ENCODE results near the gene TCFL5. TPM values are rescaled to one million over a fixed set of nuclear protein-coding genes. Genes with fewer than 3 reads are reported as not detected.

Gene TCFL5
- total RNA-seq, 4 donors from 2014 or later: 2.6 to 6.6 (median 5.0) TPM

DNA sequence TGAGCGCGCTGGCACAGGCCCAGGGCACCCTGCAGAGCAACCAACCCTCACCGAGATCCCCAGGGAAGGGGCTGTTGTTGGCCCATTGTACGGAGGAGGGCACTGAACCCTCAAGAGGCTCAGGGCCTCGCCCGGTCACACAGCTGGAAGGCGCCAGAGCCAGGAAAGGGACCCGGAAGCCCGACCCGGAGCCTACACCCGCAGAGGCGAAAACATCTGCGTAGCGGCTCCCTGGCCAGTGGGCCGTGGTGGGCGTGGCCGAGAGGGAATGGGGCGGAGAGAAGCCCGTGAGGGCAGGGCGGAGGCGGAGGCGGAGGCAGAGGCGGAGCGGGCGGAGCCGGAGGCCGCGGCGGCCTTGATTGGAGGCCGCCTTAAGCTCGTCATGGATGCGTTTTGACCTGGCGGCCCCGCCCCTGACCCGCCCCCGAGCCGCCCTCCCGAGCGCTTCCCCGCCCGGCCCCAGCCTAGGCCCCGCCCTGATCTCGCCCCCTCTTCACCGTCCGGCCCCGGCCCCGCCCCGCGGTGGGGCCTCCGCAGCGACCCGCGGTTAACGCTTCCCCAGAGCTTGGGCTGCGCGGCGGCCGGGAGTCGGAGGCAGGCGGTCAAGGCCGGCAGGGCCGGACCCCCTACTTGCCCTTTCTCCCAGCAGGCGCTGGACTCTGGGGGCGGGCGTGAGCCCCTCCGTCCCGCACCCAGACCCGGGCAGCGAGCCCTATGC is 67.5 kb downstream of the TCFL5 start:
- peak overlapping the region; percentile 89 to 98 (median 94) for H3K27ac ChIP-seq
- peak; percentile 58 to 77 for TF ChIP-seq POLR2A (IDR thresholded peaks at IDR 0.05)
- TF ChIP-seq, protein P1, sequence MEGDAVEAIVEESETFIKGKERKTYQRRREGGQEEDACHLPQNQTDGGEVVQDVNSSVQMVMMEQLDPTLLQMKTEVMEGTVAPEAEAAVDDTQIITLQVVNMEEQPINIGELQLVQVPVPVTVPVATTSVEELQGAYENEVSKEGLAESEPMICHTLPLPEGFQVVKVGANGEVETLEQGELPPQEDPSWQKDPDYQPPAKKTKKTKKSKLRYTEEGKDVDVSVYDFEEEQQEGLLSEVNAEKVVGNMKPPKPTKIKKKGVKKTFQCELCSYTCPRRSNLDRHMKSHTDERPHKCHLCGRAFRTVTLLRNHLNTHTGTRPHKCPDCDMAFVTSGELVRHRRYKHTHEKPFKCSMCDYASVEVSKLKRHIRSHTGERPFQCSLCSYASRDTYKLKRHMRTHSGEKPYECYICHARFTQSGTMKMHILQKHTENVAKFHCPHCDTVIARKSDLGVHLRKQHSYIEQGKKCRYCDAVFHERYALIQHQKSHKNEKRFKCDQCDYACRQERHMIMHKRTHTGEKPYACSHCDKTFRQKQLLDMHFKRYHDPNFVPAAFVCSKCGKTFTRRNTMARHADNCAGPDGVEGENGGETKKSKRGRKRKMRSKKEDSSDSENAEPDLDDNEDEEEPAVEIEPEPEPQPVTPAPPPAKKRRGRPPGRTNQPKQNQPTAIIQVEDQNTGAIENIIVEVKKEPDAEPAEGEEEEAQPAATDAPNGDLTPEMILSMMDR (IDR thresholded peaks at IDR 0.05): peak in 1 of 6 experiments; percentile 7
- no peaks in the 10 kb centered on the region for H3K27me3 ChIP-seq
- H3K36me3 ChIP-seq: peaks cover 0 to 7% (median 0%) of the 10 kb centered on the region in 3 donors
- peaks cover 6 to 30% (median 14%) of the 10 kb centered on the region in 4 donors for H3K4me1 ChIP-seq
- H3K9me3 ChIP-seq: no peaks in the 10 kb centered on the region
- DNase-seq: peak; percentile 97 to 99 (median 98)
- peak overlapping the region; percentile 54 to 98 (median 71) for H3K4me3 ChIP-seq

DNA sequence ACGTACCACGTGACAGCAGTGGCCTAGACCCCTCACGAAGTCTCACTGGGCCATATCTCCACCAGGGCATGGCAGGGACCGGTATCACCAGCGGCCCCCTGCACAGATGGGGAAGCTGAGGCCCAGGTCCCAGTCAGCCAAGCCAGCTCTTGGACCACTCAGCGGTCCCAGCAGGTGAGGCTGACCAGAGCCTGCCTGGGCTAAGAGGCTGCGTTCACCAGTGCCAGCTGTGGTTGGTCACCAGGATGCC is 67.9 kb downstream of the TCFL5 start:
- Histone ChIP-seq H3K27ac (peak overlapping the region; percentile 89 to 96 (median 94)), H3K4me1 (peaks cover 6 to 25% (median 14%) of the 10 kb centered on the region in 4 donors), H3K9me3 (no peaks in the 10 kb centered on the region), H3K27me3 (no peaks in the 10 kb centered on the region), H3K36me3 (peaks cover 0 to 2% (median 0%) of the 10 kb centered on the region in 3 donors), H3K4me3 (peak overlapping the region; percentile 28 to 61 (median 54))
- no peak for TF ChIP-seq POLR2A (IDR thresholded peaks at IDR 0.05)
- TF ChIP-seq, protein P1 (IDR thresholded peaks at IDR 0.05): no peak
- DNase-seq: no peak

DNA sequence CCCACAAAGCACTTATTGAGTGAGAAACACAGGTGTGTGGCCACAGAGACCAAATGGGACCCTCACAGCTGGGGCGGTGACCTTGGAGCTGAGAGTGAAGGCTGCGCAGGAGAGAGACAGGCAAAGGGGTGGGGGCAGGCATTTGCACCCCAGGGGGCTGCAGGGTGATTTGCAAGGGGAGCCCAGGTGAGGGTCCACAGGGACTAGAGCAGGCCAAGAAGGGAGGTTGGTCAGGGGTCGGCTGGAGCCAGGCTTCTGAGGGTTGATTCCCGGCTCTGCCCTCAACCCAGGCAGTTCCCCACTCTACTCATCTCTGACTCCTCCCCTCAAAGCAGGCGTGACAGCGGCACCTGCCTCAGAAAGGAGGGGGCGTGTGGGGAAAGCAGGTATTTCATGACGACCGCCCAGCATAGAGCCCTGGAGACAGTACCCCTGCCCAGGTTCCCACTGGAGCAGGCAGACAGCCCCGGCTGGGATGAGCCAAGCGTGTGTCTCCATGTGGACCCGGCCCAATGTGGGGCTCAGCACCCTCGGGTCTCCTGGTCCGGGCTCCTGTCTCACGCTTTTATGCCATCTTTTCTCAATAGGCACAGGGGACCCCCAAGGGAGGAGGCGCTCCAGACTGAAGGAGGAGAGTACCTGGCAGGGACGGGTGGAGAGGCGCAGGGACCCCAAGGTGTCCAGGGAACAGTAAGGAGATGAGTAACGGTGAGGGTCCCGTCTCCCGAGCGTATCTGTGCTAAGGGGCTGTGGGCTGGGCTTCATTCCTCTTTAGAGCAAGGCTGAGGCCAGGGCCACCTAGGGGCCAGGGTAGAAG is 68.5 kb downstream of the TCFL5 start:
- H3K36me3 ChIP-seq: no peaks in the 10 kb centered on the region
- H3K4me3 ChIP-seq: peak overlapping the region in 3 of 4 donors; percentile 54 to 61 (median 55)

DNA sequence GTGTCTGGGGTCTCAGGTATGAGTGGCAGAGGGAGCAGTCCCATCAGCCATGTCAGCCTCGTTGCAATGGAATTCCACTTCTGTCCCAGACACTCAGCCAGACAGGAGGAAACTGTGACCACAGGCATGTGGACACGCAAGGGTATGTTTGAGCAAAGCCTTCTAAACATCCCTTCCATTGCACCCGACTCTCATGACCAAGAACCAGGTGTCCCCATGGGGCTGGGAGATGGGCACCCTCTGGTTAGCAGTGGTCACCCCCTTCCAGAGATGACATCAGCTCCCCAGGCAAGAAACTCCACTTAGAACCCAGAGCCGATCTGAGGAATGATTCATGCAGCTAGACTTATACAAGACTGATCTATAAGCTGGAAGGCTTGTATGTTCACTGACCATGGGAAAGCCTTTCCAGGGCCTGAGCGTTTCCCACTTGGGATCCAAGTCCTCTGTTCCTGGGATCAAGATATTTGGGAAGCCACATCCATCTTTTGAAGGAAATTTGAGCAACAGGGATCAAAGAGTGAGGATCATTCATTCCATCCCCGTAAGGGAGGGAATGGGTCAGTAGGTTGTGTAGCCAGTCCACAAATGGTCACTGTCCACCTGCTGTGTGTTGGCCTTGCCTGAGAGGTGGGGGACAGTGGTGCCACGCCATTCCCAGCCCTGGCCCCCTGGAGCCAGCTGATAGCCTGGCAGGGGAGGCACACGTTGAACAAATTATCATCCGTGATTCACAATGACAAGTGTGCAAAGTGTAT is 69.3 kb downstream of the TCFL5 start:
- no peak overlapping the region for H3K4me3 ChIP-seq
- no peaks in the 10 kb centered on the region for H3K36me3 ChIP-seq
- H3K9me3 ChIP-seq: no peaks in the 10 kb centered on the region
- H3K27ac ChIP-seq: peak overlapping the region in 2 of 4 donors; percentile 96
- H3K4me1 ChIP-seq: peaks cover 6 to 14% (median 12%) of the 10 kb centered on the region in 4 donors
- no peak for DNase-seq
- TF ChIP-seq, protein P1 (IDR thresholded peaks at IDR 0.05): no peak
- no peak for TF ChIP-seq POLR2A (IDR thresholded peaks at IDR 0.05)
- H3K27me3 ChIP-seq: no peaks in the 10 kb centered on the region

More for the DNA sequence above, 68.5 kb downstream of the TCFL5 start:
- DNase-seq: peak in 1 of 3 donors; percentile 36
- TF ChIP-seq, protein P1 (IDR thresholded peaks at IDR 0.05): no peak
- no peak for TF ChIP-seq POLR2A (IDR thresholded peaks at IDR 0.05)
- H3K27ac ChIP-seq: peak overlapping the region; percentile 89 to 96 (median 94)
- H3K4me1 ChIP-seq: peaks cover 6 to 21% (median 14%) of the 10 kb centered on the region in 4 donors
- H3K9me3 ChIP-seq: no peaks in the 10 kb centered on the region
- no peaks in the 10 kb centered on the region for H3K27me3 ChIP-seq

Data from Peyer's patch (tissue), 4 donors.